HepG2 (cell line): Measurements from ENCODE around the gene TTBK2.

Experiments used
- CREM ChIP-seq, 2 experiments: sonication (generic) in 1 of 2; formaldehyde crosslinking in 1 of 2; IDR thresholded peaks; 2 replicates each; pipeline versions ENCODE4 v1.4.0 to v1.6.1; 2016 to 2020; ENCODE audit warnings: antibody characterized with exemption in 1 of 2, mild to moderate bottlenecking in 1 of 2, missing genetic modification reagents in 1 of 2
- HMGXB4 ChIP-seq, 2 experiments: sonication (generic) in 1 of 2; formaldehyde crosslinking in 1 of 2; IDR thresholded peaks; 2 replicates each; pipeline versions ENCODE4 v1.4.0 to v1.6.1; 2018 to 2020; ENCODE audit warnings: missing genetic modification reagents in 2 of 2, borderline replicate concordance in 1 of 2, low read depth in 1 of 2, mild to moderate bottlenecking in 1 of 2, missing biosample characterization in 1 of 2
- MED1 ChIP-seq: sonication (generic); formaldehyde crosslinking; IDR thresholded peaks from 2 replicates; pipeline ENCODE4 v1.4.0; 2020; ENCODE audit warnings: missing genetic modification reagents
- MEIS2 ChIP-seq: sonication (generic); formaldehyde crosslinking; IDR thresholded peaks from 2 replicates; pipeline ENCODE4 v1.9.0; 2021; ENCODE audit warnings: mild to moderate bottlenecking, missing genetic modification reagents
- NFIB ChIP-seq: sonication (generic); formaldehyde crosslinking; IDR thresholded peaks from 2 replicates; pipeline ENCODE4 v1.9.0; 2021; ENCODE audit warnings: missing genetic modification reagents, mild to moderate bottlenecking, borderline replicate concordance
- POLR2A ChIP-seq, 2 experiments: IDR thresholded peaks; 2 replicates each; pipeline ENCODE4 v1.6.1; 2011; ENCODE audit warnings: low read depth in 2 of 2, low read length in 2 of 2, mild to moderate bottlenecking in 1 of 2, moderate library complexity in 1 of 2; ENCODE audit not compliant: insufficient read depth in 1 of 2
- SIX1 ChIP-seq: sonication (generic); formaldehyde crosslinking; IDR thresholded peaks from 2 replicates; pipeline ENCODE4 v1.4.0; 2020; ENCODE audit warnings: missing genetic modification reagents, borderline replicate concordance
- TAF1 ChIP-seq: sonication (generic); formaldehyde crosslinking; IDR thresholded peaks from 2 replicates; pipeline ENCODE4 v1.4.0; 2020; ENCODE audit warnings: missing genetic modification reagents
- TCF7L2 ChIP-seq: IDR thresholded peaks from 2 replicates; pipeline ENCODE4 v1.6.1; 2011; ENCODE audit warnings: mild to moderate bottlenecking, low read depth, low read length, moderate library complexity
- ZFP36L2 ChIP-seq: sonication (generic); formaldehyde crosslinking; IDR thresholded peaks from 2 replicates; pipeline ENCODE4 v1.4.0; 2020; ENCODE audit warnings: missing genetic modification reagents
- ZNF235 ChIP-seq: sonication (generic); formaldehyde crosslinking; IDR thresholded peaks from 2 replicates; pipeline ENCODE4 v1.8.1; 2023; ENCODE audit warnings: mild to moderate bottlenecking, missing genetic modification reagents, borderline replicate concordance
- ZNF274 ChIP-seq: sonication (generic); formaldehyde crosslinking; IDR thresholded peaks from 2 replicates; pipeline ENCODE4 v1.5.1; 2020; ENCODE audit warnings: mild to moderate bottlenecking, missing genetic modification reagents
- ZNF569 ChIP-seq: sonication (generic); formaldehyde crosslinking; IDR thresholded peaks from 2 replicates; pipeline ENCODE4 v1.5.0; 2020; ENCODE audit warnings: mild to moderate bottlenecking, missing genetic modification reagents, moderate library complexity, borderline replicate concordance
- ZZZ3 ChIP-seq: sonication (generic); formaldehyde crosslinking; IDR thresholded peaks from 2 replicates; pipeline ENCODE4 v1.4.0; 2020; ENCODE audit warnings: missing genetic modification reagents, mild to moderate bottlenecking, borderline replicate concordance

GRCh38 chr15:42731461-42731860, 189.1 kb downstream of the TTBK2 start:
- TF ChIP-seq ZNF569 = no peak
- no peak for TF ChIP-seq ZZZ3
- no peak for TF ChIP-seq ZNF274 (CRISPR knock-in tag)
- TF ChIP-seq MEIS2 (CRISPR knock-in tag) = no peak
- no peak for TF ChIP-seq TCF7L2
- TF ChIP-seq POLR2A (IDR thresholded peaks at IDR 0.05; ENCODE audit: insufficient read depth in 1 of 2, low read depth in 2 of 2, low read length in 2 of 2) = no peak
- TF ChIP-seq TAF1 (CRISPR knock-in tag) = no peak
- no peak for TF ChIP-seq CREM (IDR thresholded peaks at IDR 0.05)
- TF ChIP-seq CREM (CRISPR knock-in tag; IDR thresholded peaks at IDR 0.05) = no peak
- TF ChIP-seq ZFP36L2 = no peak
- no peak for TF ChIP-seq MED1 (CRISPR knock-in tag)
- TF ChIP-seq HMGXB4 (CRISPR knock-in tag; IDR thresholded peaks at IDR 0.05; ENCODE audit: borderline replicate concordance in 1 of 2, low read depth in 1 of 2) = no peak
- no peak for TF ChIP-seq NFIB (CRISPR knock-in tag)
- TF ChIP-seq ZNF235 (CRISPR knock-in tag) = no peak
- no peak for TF ChIP-seq SIX1
